ENCODE data around the gene WDR64. TPM values are rescaled to one million over a fixed set of nuclear protein-coding genes. Genes with fewer than 3 reads are reported as not detected.

Gene WDR64
- total RNA-seq, 1 donor from 2014 or later = not detected

- DNase-seq (ENCODE audit: low spot score) = no peak
- no peak for ATAC-seq
- intact Hi-C loops (cut with DNase I) = no loop called here
These were observed 189.6 kb downstream of the WDR64 start for GRCh38 chr1:241841691-241842090.

- intact Hi-C loops (cut with DNase I) = no loop called here
- ATAC-seq (no peak), DNase-seq (ENCODE audit: low spot score) (no peak)
These were observed 190.5 kb downstream of the WDR64 start for GRCh38 chr1:241842565-241842964.

GRCh38 chr1:241844593-241844992, 192.5 kb downstream of the WDR64 start:
- DNase-seq (ENCODE audit: low spot score) (no peak), ATAC-seq (no peak)
- intact Hi-C loops (cut with DNase I) = no loop called here

GRCh38 chr1:241846375-241846774, 194.3 kb downstream of the WDR64 start:
- intact Hi-C loops (cut with DNase I) = no loop called here
- DNase-seq (ENCODE audit: low spot score) = no peak
- ATAC-seq = no peak

- ATAC-seq = no peak
- intact Hi-C loops (cut with DNase I) = no loop called here
These were observed 194.9 kb downstream of the WDR64 start for GRCh38 chr1:241846862-241847539.

GRCh38 chr1:241847540-241847795, 195.4 kb downstream of the WDR64 start:
- intact Hi-C loops (cut with DNase I) = no loop called here
- ATAC-seq = no peak

More at GRCh38 chr1:241846862-241847539, 194.9 kb downstream of the WDR64 start:
- DNase-seq (ENCODE audit: low spot score) = no peak

GRCh38 chr1:241847796-241848685, 196.0 kb downstream of the WDR64 start, which contains the start of gene EXO1:
Gene EXO1, plus strand, starts transcription at chr1:241848204. Its CDS starts 2,222 bp downstream, at chr1:241850426.
- ATAC-seq (peak; percentile 99), DNase-seq (ENCODE audit: low spot score) (peak; percentile 89)
- intact Hi-C loops (cut with DNase I) = no loop called here

More at GRCh38 chr1:241847540-241847795, 195.4 kb downstream of the WDR64 start:
- no peak for DNase-seq (ENCODE audit: low spot score)

- no peak for ATAC-seq
- intact Hi-C loops (cut with DNase I) = no loop called here
- DNase-seq (ENCODE audit: low spot score) = no peak
These were observed 196.7 kb downstream of the WDR64 start for GRCh38 chr1:241848686-241849344.

- intact Hi-C loops (cut with DNase I) = no loop called here
- ATAC-seq (no peak), DNase-seq (ENCODE audit: low spot score) (no peak)
These were observed 197.2 kb downstream of the WDR64 start for GRCh38 chr1:241849345-241849695.

Other genes starting within 250 kb of the WDR64 start
- 37.6 TPM for gene FH, start 132.5 kb upstream of the WDR64 start, total RNA-seq
- 1.6 TPM for gene KMO, start 119.9 kb upstream of the WDR64 start, total RNA-seq
- gene CHML, start 11.9 kb upstream of the WDR64 start, total RNA-seq = 12.0 TPM
- 16.9 TPM for gene OPN3, start 11.9 kb upstream of the WDR64 start, total RNA-seq
- 0.58 TPM for gene EXO1, start 195.9 kb downstream of the WDR64 start, total RNA-seq

Data from sciatic nerve (tissue), 2 donors.